Dendritic cell treated with granulocyte-macrophage colony-stimulating factor and Interleukin-4, amounts not matched to agents 40 ng/mL and 50 ng/mL, for 4 days (primary cell): ENCODE data around the gene CLSTN2.

ENCODE experiments used
- H3K27ac Mint-ChIP-seq: one replicate; pipeline ENCODE4 v1.8.0; 2022; ENCODE audit warnings: mild to moderate bottlenecking, mixed read lengths
- H3K27me3 Mint-ChIP-seq: one replicate; pipeline ENCODE4 v1.8.0; 2022; ENCODE audit warnings: mild to moderate bottlenecking, mixed read lengths
- H3K36me3 Mint-ChIP-seq: one replicate; pipeline ENCODE4 v1.8.0; 2022; ENCODE audit warnings: low read depth, mixed read lengths
- H3K4me1 Mint-ChIP-seq: one replicate; pipeline ENCODE4 v1.8.0; 2022; ENCODE audit warnings: low read depth, mixed read lengths
- H3K4me3 Mint-ChIP-seq: one replicate; pipeline ENCODE4 v1.8.0; 2022; ENCODE audit warnings: mild to moderate bottlenecking, moderate library complexity, mixed read lengths
- H3K9me3 Mint-ChIP-seq: one replicate; pipeline ENCODE4 v1.8.0; 2022; ENCODE audit warnings: mixed read lengths
- intact Hi-C: fragments of 100-400 bp; cut with micrococcal nuclease; formaldehyde crosslinking; loops from one replicate; pipeline ENCODE4 v1.15.0; 2022

CLSTN2 gene

DNA sequence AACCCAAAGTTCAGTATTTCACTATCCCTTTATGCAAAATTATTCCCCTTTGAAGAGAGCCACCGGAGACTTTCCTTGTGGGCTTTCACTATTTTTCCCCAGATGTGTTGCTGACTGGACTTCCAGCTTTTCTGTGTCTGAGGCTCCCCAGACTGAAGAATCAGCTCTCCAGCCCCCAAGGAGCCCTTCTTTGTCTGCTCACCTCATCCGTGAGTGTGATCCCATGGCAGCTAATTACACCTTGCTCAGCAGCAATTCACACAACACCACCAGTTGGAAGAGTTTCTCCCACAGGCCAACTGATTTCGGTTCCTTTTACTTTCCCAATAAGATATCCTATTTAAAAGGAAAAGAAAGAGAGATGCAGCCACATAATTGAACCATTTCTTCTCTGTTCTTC is 493.4 kb downstream of the CLSTN2 start:
- intact Hi-C loops = no loop called here
- no peaks in the 10 kb centered on the region for H3K9me3 Mint-ChIP-seq
- H3K4me3 Mint-ChIP-seq = no peak overlapping the region
- no peaks in the 10 kb centered on the region for H3K4me1 Mint-ChIP-seq
- H3K36me3 Mint-ChIP-seq = no peaks in the 10 kb centered on the region
- H3K27me3 Mint-ChIP-seq = peaks cover 4% of the 10 kb centered on the region
- H3K27ac Mint-ChIP-seq = no peak overlapping the region

DNA sequence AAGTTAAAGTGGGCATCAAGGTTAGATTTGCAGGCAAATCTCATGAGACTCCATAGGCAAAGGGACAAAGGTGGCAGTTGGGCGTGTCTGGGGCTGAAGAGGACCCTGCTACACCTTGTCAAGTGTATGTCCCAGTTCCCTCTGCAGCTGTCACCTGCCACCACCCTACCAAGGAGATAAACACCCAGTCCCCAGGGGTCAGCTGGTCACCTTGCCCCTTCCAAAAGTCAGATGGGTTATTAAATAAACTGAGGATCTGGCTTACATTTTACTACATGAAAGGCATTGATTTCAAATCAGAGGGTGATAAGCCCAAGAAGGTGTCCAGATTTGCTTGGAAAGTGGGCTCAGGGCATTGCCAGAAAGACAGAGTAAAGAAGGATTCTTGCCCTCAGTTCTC is 494.8 kb downstream of the CLSTN2 start:
- Mint-ChIP-seq H3K4me1 (no peaks in the 10 kb centered on the region), H3K9me3 (no peaks in the 10 kb centered on the region), H3K27ac (no peak overlapping the region), H3K4me3 (no peak overlapping the region), H3K36me3 (no peaks in the 10 kb centered on the region), H3K27me3 (peaks cover 2% of the 10 kb centered on the region)
- intact Hi-C loops = no loop called here

GRCh38 chr3:140430494-140430893 is 495.5 kb downstream of the CLSTN2 start:
- Mint-ChIP-seq H3K27me3 (peaks cover 2% of the 10 kb centered on the region), H3K27ac (no peak overlapping the region), H3K36me3 (no peaks in the 10 kb centered on the region), H3K4me1 (no peaks in the 10 kb centered on the region), H3K4me3 (no peak overlapping the region), H3K9me3 (no peaks in the 10 kb centered on the region)
- intact Hi-C loops = no loop called here

DNA sequence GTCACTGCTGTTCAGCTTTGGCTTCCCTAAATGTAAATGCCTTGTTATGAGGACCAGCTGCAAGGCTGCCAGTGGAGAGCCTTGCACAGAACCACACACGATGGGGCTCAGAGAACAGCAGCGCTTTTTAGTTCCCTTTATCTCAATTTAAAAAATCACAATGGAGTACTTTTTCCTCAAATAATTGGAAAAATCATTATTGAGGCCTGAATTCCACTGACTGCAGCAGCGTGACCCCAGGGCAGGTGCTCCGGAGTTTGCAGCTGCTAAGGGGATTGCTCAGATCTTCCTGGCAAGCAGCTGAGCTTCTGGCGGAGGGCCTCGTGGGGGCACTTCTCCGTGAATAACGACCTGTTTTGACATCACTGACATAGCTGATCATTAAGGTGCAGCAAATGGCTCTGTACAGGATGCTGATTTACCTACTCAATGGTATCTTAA is 497.3 kb downstream of the CLSTN2 start:
- H3K4me3 Mint-ChIP-seq = no peak overlapping the region
- intact Hi-C loops = no loop called here
- no peak overlapping the region for H3K27ac Mint-ChIP-seq
- H3K27me3 Mint-ChIP-seq = peaks cover 2% of the 10 kb centered on the region
- no peaks in the 10 kb centered on the region for H3K9me3 Mint-ChIP-seq
- no peaks in the 10 kb centered on the region for H3K36me3 Mint-ChIP-seq
- no peaks in the 10 kb centered on the region for H3K4me1 Mint-ChIP-seq

GRCh38 chr3:140433431-140433830 is 498.4 kb downstream of the CLSTN2 start:
- Mint-ChIP-seq H3K9me3 (no peaks in the 10 kb centered on the region), H3K27me3 (peaks cover 2% of the 10 kb centered on the region), H3K4me1 (no peaks in the 10 kb centered on the region)

DNA sequence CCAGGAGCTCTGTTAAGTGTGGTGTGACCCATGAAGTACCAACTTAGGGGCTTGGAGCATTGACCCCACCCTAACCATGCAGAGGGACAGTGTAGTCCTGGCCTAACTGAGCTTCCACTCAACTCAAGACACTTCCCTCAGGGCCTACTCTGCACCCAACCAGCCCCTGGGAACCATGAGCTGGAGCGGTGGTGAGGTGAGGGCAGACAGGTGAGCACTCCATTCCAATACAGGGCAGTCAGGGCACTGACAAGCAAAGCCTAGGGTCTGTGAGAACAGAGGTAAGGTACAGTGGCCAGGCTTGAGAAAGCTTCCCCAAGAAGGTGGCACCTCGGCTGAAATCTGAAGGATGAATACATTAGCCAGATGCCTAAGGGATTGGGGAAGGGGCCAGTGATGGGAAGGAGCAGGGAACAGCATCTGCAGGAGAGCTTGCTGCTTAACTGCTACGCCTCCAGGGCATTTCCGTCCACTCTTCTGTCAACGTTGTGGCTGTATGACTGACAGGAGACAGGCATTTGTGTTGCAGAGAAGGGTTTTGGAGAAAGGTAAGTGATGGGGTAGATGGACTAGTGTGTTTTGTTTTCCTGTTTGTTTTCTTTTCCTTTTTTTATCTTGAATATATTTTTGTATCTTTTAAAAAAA is 499.4 kb downstream of the CLSTN2 start:
- intact Hi-C loops = no loop called here
- no peak overlapping the region for H3K27ac Mint-ChIP-seq

More at GRCh38 chr3:140433431-140433830, 498.4 kb downstream of the CLSTN2 start:
- intact Hi-C loops = no loop called here
- no peak overlapping the region for H3K4me3 Mint-ChIP-seq
- H3K27ac Mint-ChIP-seq = no peak overlapping the region
- H3K36me3 Mint-ChIP-seq = no peaks in the 10 kb centered on the region

GRCh38 chr3:140436421-140436820 is 501.4 kb downstream of the CLSTN2 start:
- Mint-ChIP-seq H3K9me3 (no peaks in the 10 kb centered on the region), H3K27ac (no peak overlapping the region), H3K4me1 (no peaks in the 10 kb centered on the region), H3K27me3 (peaks cover 2% of the 10 kb centered on the region), H3K36me3 (no peaks in the 10 kb centered on the region), H3K4me3 (no peak overlapping the region)
- intact Hi-C loops = no loop called here

More for the DNA sequence above, 499.4 kb downstream of the CLSTN2 start:
- no peaks in the 10 kb centered on the region for H3K4me1 Mint-ChIP-seq
- H3K9me3 Mint-ChIP-seq = no peaks in the 10 kb centered on the region
- no peaks in the 10 kb centered on the region for H3K36me3 Mint-ChIP-seq
- peaks cover 2% of the 10 kb centered on the region for H3K27me3 Mint-ChIP-seq
- H3K4me3 Mint-ChIP-seq = no peak overlapping the region

- Mint-ChIP-seq H3K4me3 (no peak overlapping the region), H3K36me3 (no peaks in the 10 kb centered on the region), H3K27me3 (no peaks in the 10 kb centered on the region), H3K27ac (no peak overlapping the region), H3K4me1 (no peaks in the 10 kb centered on the region), H3K9me3 (no peaks in the 10 kb centered on the region)
- intact Hi-C loops = no loop called here
These were observed 503.9 kb downstream of the CLSTN2 start for GRCh38 chr3:140438736-140439470.

- intact Hi-C loops = no loop called here
- H3K4me1 Mint-ChIP-seq = no peaks in the 10 kb centered on the region
- H3K9me3 Mint-ChIP-seq = no peaks in the 10 kb centered on the region
- H3K36me3 Mint-ChIP-seq = no peaks in the 10 kb centered on the region
- H3K4me3 Mint-ChIP-seq = no peak overlapping the region
- H3K27ac Mint-ChIP-seq = no peak overlapping the region
- no peaks in the 10 kb centered on the region for H3K27me3 Mint-ChIP-seq
These were observed 504.5 kb downstream of the CLSTN2 start for GRCh38 chr3:140439527-140439926.

GRCh38 chr3:140440446-140440845 is 505.5 kb downstream of the CLSTN2 start:
- no peaks in the 10 kb centered on the region for H3K27me3 Mint-ChIP-seq
- no peak overlapping the region for H3K4me3 Mint-ChIP-seq
- H3K9me3 Mint-ChIP-seq = no peaks in the 10 kb centered on the region
- H3K27ac Mint-ChIP-seq = no peak overlapping the region
- H3K4me1 Mint-ChIP-seq = no peaks in the 10 kb centered on the region
- intact Hi-C loops = no loop called here
- H3K36me3 Mint-ChIP-seq = no peaks in the 10 kb centered on the region

- no peaks in the 10 kb centered on the region for H3K9me3 Mint-ChIP-seq
- no peaks in the 10 kb centered on the region for H3K36me3 Mint-ChIP-seq
- no peaks in the 10 kb centered on the region for H3K27me3 Mint-ChIP-seq
- intact Hi-C loops = no loop called here
- no peak overlapping the region for H3K4me3 Mint-ChIP-seq
- H3K27ac Mint-ChIP-seq = no peak overlapping the region
- no peaks in the 10 kb centered on the region for H3K4me1 Mint-ChIP-seq
These were observed 506.0 kb downstream of the CLSTN2 start for GRCh38 chr3:140441006-140441405.

DNA sequence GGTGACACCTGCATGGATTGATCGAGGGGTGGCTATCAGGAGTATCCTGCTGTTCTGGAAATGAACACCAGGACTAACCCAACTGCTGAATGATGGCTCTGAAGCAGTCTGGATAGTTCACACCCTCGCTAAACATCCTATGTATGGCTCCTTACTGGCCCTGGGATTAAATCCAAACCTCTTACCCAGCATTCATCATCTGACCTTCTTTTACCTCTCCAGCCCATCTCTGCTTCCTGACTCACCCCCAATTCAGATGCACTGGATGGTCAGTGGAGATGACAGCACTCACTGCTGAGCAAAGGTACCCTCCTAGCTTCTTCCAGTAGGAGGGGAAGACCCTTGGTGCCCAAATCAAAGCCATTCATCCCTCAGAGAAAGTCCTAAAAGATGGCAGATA is 507.6 kb downstream of the CLSTN2 start:
- H3K4me1 Mint-ChIP-seq = no peaks in the 10 kb centered on the region
- no peaks in the 10 kb centered on the region for H3K27me3 Mint-ChIP-seq
- H3K36me3 Mint-ChIP-seq = no peaks in the 10 kb centered on the region
- no peak overlapping the region for H3K27ac Mint-ChIP-seq
- H3K9me3 Mint-ChIP-seq = no peaks in the 10 kb centered on the region
- H3K4me3 Mint-ChIP-seq = no peak overlapping the region
- intact Hi-C loops = no loop called here

GRCh38 chr3:140443073-140443472 is 508.1 kb downstream of the CLSTN2 start:
- Mint-ChIP-seq H3K9me3 (no peaks in the 10 kb centered on the region), H3K27me3 (no peaks in the 10 kb centered on the region), H3K27ac (no peak overlapping the region), H3K4me3 (no peak overlapping the region), H3K36me3 (no peaks in the 10 kb centered on the region), H3K4me1 (no peaks in the 10 kb centered on the region)
- intact Hi-C loops = no loop called here

DNA sequence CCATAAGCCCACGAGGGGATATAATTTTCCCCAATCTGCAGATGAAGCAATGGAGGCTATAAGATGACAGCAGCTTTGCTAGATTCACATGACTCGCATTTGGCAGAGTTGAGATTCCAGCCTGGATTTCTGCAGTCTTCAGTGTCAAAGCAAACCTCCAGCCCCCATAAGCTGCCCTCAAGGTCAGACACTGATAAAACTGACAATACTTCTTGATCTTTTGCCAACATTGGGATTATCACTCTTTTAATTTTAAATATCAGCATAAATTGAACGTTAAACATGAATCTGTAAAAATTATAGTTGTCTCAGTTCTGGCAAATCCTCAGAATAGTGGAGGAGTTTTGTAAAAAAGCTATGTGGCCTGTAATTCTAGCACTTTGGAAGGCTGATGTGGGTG is 508.8 kb downstream of the CLSTN2 start:
- no peak overlapping the region for H3K27ac Mint-ChIP-seq
- intact Hi-C loops = no loop called here
- H3K27me3 Mint-ChIP-seq = no peaks in the 10 kb centered on the region
- H3K36me3 Mint-ChIP-seq = no peaks in the 10 kb centered on the region
- no peak overlapping the region for H3K4me3 Mint-ChIP-seq
- no peaks in the 10 kb centered on the region for H3K9me3 Mint-ChIP-seq
- H3K4me1 Mint-ChIP-seq = no peaks in the 10 kb centered on the region

- Mint-ChIP-seq H3K9me3 (no peaks in the 10 kb centered on the region), H3K27me3 (no peaks in the 10 kb centered on the region), H3K36me3 (no peaks in the 10 kb centered on the region), H3K27ac (no peak overlapping the region), H3K4me3 (no peak overlapping the region), H3K4me1 (no peaks in the 10 kb centered on the region)
- intact Hi-C loops = no loop called here
These were observed 511.7 kb downstream of the CLSTN2 start for GRCh38 chr3:140446734-140447133.
